SIG-M5 treated with dmso at 0.1 percent for 504 hours (cell line): Measurements from ENCODE around the gene LARGE1.
"Not testable (repeated sequence)": the region's sequence is repeated elsewhere in the genome, so short reads cannot be mapped to it uniquely, and the experiment has no call there.

Source experiments
- DNase-seq: peaks from one replicate; lab custom pipeline; 2025; ENCODE audit not compliant: unreplicated experiment; lab: John Stamatoyannopoulos, UW

The LARGE1 gene

GRCh38 chr22:33393432-33393831 is 526.8 kb downstream of the LARGE1 start:
- no peak for DNase-seq

GRCh38 chr22:33391298-33391697 is 529.0 kb downstream of the LARGE1 start:
- DNase-seq, result no peak

DNA sequence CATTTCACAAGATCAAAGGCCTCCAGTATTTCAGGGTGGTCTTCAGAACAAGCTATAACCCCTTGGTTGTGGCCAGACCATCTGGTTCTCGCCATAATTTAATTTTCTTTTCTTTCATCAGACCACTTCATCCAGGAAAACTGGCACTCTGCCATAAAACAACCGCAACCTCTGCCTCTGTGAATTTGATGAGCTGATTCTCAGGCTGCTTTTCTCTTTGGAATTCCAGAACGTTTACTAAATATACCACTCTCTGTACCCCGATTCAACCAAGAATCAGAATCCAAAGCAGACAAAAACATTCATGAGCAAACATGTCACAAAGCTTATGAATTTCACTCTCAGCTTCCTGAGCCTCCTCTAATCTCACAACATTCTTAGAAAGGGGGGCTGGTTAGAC is 530.3 kb downstream of the LARGE1 start:
- no peak for DNase-seq

- no peak for DNase-seq
These were observed 534.0 kb downstream of the LARGE1 start for GRCh38 chr22:33386270-33386669.

GRCh38 chr22:33385611-33386010 is 534.7 kb downstream of the LARGE1 start:
- no peak for DNase-seq

- no peak for DNase-seq
These were observed 537.8 kb downstream of the LARGE1 start for GRCh38 chr22:33382436-33382835.

- no peak for DNase-seq
These were observed 538.5 kb downstream of the LARGE1 start for GRCh38 chr22:33381531-33382406.

DNA sequence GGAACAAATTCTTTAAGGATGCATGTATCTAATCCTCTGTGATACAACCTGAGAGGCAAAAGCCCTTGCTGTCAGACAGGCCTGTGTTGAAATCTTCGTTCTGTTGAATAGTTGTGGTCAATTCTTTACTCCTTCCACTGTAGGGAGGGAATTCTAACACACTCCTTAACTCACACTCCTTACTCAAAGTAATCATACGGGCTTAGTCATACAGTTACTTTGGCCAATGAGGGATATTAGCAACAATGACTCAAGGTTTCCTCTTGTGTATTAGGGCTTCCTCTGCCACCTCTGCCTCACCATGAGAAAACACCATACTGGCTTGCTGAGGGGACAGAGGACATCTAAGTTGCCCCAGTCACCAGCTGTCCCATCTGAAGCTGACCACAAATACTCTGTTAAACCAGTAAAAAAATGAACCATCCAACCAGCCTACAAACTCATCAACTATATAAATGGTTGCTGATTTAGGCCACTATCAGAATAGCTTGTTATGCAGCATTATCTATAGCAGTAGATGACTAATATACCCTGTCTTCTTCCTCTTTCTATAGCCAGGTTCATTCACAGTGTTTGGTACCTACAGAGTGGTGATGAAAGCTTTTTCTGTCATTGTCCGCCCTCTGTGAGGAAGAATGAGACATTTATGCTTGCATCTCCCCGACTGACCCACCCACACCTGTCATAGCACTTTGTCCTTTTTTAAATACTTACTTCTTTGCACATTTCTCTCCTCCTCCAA is 539.3 kb downstream of the LARGE1 start:
- DNase-seq, result no peak

GRCh38 chr22:33379836-33380235 is 540.4 kb downstream of the LARGE1 start:
- no peak for DNase-seq

DNA sequence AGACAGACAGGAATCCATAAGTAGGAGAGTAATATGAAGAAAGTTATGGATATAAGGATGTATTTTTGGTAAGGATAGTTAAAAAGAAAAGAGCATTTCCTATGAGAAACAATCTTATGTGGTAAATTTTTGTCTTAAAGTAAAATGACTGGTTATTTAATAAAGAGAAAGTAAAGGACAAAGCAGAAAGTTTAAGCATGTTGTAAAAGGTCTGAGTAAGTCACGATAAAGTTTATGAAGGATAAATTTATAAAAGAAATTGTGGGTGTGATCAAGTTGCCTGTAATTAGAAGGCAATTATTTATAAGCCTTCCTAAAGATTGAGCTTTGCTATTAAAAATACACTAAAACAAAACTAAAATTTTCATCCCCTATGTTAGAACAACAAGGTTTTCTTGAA is 547.4 kb downstream of the LARGE1 start:
- no peak for DNase-seq

DNA sequence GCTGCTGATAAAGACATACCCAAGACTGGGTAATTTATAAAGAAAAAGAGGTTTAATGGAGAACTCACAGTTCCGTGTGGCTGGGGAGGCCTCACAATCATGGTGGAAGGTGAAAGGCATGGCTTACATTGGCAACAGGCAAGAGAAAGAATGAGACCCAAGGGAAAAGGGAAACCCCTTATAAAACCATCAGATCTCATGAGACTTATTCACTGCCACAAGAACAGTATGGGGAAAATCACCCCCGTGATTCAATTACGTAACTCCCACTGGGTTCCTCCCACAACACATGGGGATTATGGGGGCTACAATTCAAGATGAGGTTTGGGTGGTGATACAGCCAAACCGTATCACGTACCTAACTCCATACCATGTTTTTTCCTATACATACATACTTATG is 557.0 kb downstream of the LARGE1 start:
- DNase-seq, result not testable (repeated sequence)

DNA sequence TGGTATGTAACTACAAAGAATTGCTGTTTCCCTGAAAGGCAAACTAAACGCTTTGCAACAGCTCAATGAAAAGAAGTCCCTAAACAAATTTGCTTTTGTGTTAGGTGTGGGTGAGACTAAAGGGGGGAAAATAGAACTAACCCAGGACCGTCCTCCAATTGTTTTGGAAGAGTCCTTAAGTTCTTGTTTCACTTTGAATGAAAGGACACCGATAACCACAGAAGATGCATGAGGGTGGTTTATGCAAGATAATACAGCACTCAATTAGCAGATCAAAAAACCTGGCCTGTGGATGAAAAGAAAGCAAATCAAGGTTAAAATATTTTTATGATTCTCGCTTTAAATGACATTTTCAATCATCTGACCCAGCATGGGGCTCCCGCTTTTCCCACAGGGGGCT is 557.6 kb downstream of the LARGE1 start:
- DNase-seq, result no peak

- no peak for DNase-seq
These were observed 558.7 kb downstream of the LARGE1 start for GRCh38 chr22:33361581-33361980.

- no peak for DNase-seq
These were observed 562.3 kb downstream of the LARGE1 start for GRCh38 chr22:33357981-33358399.

- no peak for DNase-seq
These were observed 565.3 kb downstream of the LARGE1 start for GRCh38 chr22:33354928-33355327.

DNA sequence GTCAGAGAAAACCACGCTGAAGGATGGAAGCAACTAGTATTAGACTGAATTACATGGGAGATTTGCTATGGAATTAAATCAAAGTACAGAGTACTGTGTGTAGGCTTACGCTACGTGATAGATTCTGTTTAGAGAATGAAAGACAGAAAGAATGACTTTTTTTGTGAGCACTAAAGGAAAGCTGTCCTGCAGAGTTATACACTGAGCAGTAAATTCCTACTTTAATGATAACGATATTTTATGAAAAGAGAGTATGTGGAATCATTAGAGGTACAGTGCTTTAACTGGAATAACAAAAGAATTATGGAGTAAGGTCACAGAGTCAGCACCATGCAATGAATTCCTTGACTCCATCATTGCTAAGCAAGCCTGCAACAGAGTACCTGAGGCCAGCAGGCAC is 566.8 kb downstream of the LARGE1 start:
- no peak for DNase-seq

DNA sequence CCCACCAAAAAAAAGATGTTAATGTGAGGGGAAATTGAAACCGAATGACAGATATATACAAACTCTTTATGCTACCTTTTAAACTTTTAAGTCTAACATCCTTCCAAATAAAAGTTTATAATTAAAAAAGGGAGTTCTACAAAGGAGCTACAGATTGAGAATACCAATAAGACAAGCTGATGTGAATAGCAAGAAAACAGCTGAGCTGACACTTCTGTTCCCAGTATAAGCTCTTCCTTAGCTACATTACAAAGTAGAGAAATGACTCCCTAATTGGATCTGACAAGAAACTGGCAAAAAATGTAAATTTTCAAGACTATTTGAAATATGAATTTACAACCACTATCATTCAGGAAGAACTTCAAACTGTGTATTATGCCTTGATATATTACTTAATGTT is 567.5 kb downstream of the LARGE1 start:
- DNase-seq, result no peak

GRCh38 chr22:33350961-33351360 is 569.3 kb downstream of the LARGE1 start:
- no peak for DNase-seq

GRCh38 chr22:33350491-33350890 is 569.8 kb downstream of the LARGE1 start:
- no peak for DNase-seq

GRCh38 chr22:33347002-33347401 is 573.3 kb downstream of the LARGE1 start:
- DNase-seq, result no peak

GRCh38 chr22:33341611-33342010 is 578.7 kb downstream of the LARGE1 start:
- no peak for DNase-seq

DNA sequence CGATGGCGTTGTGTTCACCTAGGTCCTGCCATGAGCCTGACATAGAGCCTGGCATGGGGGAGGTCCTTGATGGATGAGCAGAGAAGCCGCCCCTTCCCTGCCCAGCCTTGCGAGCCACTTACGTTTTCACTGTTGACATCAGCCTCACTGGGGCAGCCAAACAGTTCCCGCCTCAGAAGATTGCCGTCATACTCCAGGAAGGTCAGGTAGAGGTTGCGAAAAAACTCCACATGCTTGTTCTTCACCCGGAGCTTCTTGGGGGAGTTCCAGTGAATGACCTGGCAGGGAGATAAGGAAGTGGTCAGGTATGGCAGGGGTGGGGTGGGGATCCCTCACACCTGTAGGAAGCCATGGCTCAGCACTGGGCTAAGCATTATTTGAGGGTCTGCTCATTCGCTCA is 582.8 kb downstream of the LARGE1 start:
- DNase-seq, result no peak
